Esophagus muscularis mucosa (tissue), 3 donors: Measurements from ENCODE around the gene CCDC92.

Experiments
- CTCF ChIP-seq, 3 experiments: fragments of 200-600 bp in 2 of 3; fragments of 450-650 bp in 1 of 3; sonication (generic) in 2 of 3; IDR thresholded peaks; one replicate each; pipeline ENCODE4 v1.5.1; 2017 to 2019; ENCODE audit warnings: antibody characterized with exemption in 3 of 3, mild to moderate bottlenecking in 2 of 3, moderate library complexity in 1 of 3
- POLR2A ChIP-seq: fragments of 450-650 bp; IDR thresholded peaks from one replicate; pipeline ENCODE4 v1.6.1; 2017; ENCODE audit warnings: antibody characterized with exemption, moderate library complexity, mild to moderate bottlenecking, low read depth

- TF ChIP-seq CTCF (IDR thresholded peaks at IDR 0.05), result no peak
- TF ChIP-seq POLR2A, result no peak
Measured at GRCh38 chr12:123998344-123998990, 25.8 kb upstream of the CCDC92 start.
